Smooth muscle cell (in vitro differentiated cells): ENCODE measurements around the gene RNF115. TPM values are rescaled to one million over a fixed set of nuclear protein-coding genes. Genes with fewer than 3 reads are reported as not detected.

ENCODE experiments used
- DNase-seq: peaks from one replicate; lab custom pipeline; 2025; ENCODE audit not compliant: unreplicated experiment; lab: John Stamatoyannopoulos, UW
- H2AFZ ChIP-seq: fragments of 200-600 bp; sonication (generic); 2 replicates; pipeline ENCODE4 v1.6.0; 2016; ENCODE audit warnings: antibody characterized with exemption, low read depth, mild to moderate bottlenecking
- H3F3A ChIP-seq: fragments of 200-600 bp; sonication (generic); 2 replicates; pipeline ENCODE4 v1.6.0; 2017; ENCODE audit warnings: antibody characterized with exemption, low read depth
- H3K27ac ChIP-seq: fragments of 200-600 bp; sonication (generic); 2 replicates; pipeline ENCODE4 v1.5.1; 2016; ENCODE audit warnings: low read depth, mild to moderate bottlenecking
- H3K27me3 ChIP-seq: fragments of 200-600 bp; sonication (generic); 2 replicates; pipeline ENCODE4 v1.6.1; 2016; ENCODE audit warnings: low read depth, mild to moderate bottlenecking
- H3K36me3 ChIP-seq: fragments of 200-600 bp; sonication (generic); 2 replicates; pipeline ENCODE4 v1.5.1; 2016; ENCODE audit warnings: low read depth
- H3K4me1 ChIP-seq: fragments of 200-600 bp; sonication (generic); 2 replicates; pipeline ENCODE4 v1.5.1; 2016; ENCODE audit warnings: low read depth
- H3K4me2 ChIP-seq: fragments of 200-600 bp; sonication (generic); 2 replicates; pipeline ENCODE4 v1.6.0; 2016; ENCODE audit warnings: mild to moderate bottlenecking
- H3K4me3 ChIP-seq: fragments of 200-600 bp; sonication (generic); 2 replicates; pipeline ENCODE4 v1.5.1; 2016; ENCODE audit warnings: mild to moderate bottlenecking
- H3K79me2 ChIP-seq: fragments of 200-600 bp; sonication (generic); 2 replicates; pipeline ENCODE4 v1.6.0; 2016; ENCODE audit warnings: low read depth, mild to moderate bottlenecking
- H3K9ac ChIP-seq: fragments of 200-600 bp; sonication (generic); 2 replicates; pipeline ENCODE4 v1.6.0; 2016; ENCODE audit warnings: low read depth
- H3K9me3 ChIP-seq: fragments of 200-600 bp; sonication (generic); replicated peaks from 2 replicates; pipeline ENCODE4 v1.5.1; 2016; ENCODE audit warnings: low read depth
- H4K20me1 ChIP-seq: fragments of 200-600 bp; sonication (generic); 2 replicates; pipeline ENCODE4 v1.6.0; 2016; ENCODE audit warnings: low read depth
- CTCF ChIP-seq: fragments of 200-600 bp; sonication (generic); IDR thresholded peaks from 2 replicates; pipeline ENCODE4 v1.5.1; 2017; ENCODE audit warnings: borderline replicate concordance, mild to moderate bottlenecking, antibody characterized with exemption; ENCODE audit not compliant: insufficient read depth, poor library complexity, severe bottlenecking
- WGBS: methylation state at CpG from one replicate; pipeline ENCODE4 v1.1.7; 2016; ENCODE audit warnings: low lambda C conversion rate; 5-methylcytosine and 5-hydroxymethylcytosine counted together
- polyA plus RNA-seq: library from polyadenylated mRNA; unstranded; fragments of >200 nt; fragmentation: Nextera tagmentation; extraction: Ambion mirVana; gene quantifications from 2 replicates; pipeline ENCODE4 v1.2.1, GENCODE V29; 2016
- total RNA-seq: library from RNA; depleted of rRNA; stranded (reverse); fragments of >200 nt; gene quantifications from 2 replicates; pipeline ENCODE4 v1.2.3, GENCODE V29; 2014

Gene RNF115
- total and polyA plus RNA-seq, 2 experiments from 2014 or later, result 4.2 to 9.2 TPM

- TF ChIP-seq CTCF, result no peak
- no peak for DNase-seq
- 100% methylated on average over 1 of the region's 1 CpG for WGBS
Measured at GRCh38 chr1:145758116-145758515, 65.8 kb downstream of the RNF115 start.

GRCh38 chr1:145757420-145757819, 66.5 kb downstream of the RNF115 start:
- no peak for TF ChIP-seq CTCF
- no peak overlapping the region for H2AFZ ChIP-seq
- H3K9me3 ChIP-seq, result no peaks in the 10 kb centered on the region
- WGBS, result 98% methylated on average over 2 of the region's 2 CpGs
- peaks cover 10% of the 10 kb centered on the region for H3K36me3 ChIP-seq
- H3K4me3 ChIP-seq, result no peak overlapping the region
- H3K27ac ChIP-seq, result no peak overlapping the region
- H3K4me2 ChIP-seq, result no peak overlapping the region
- no peak overlapping the region for H3K9ac ChIP-seq
- DNase-seq, result no peak
- H3K79me2 ChIP-seq, result no peaks in the 10 kb centered on the region
- no peaks in the 10 kb centered on the region for H3K4me1 ChIP-seq
- no peaks in the 10 kb centered on the region for H3K27me3 ChIP-seq
- H3F3A ChIP-seq, result peaks cover 3% of the 10 kb centered on the region
- H4K20me1 ChIP-seq, result no peaks in the 10 kb centered on the region

More at GRCh38 chr1:145758116-145758515, 65.8 kb downstream of the RNF115 start:
- no peaks in the 10 kb centered on the region for H4K20me1 ChIP-seq
- no peaks in the 10 kb centered on the region for H3K79me2 ChIP-seq
- no peak overlapping the region for H3K4me2 ChIP-seq
- no peak overlapping the region for H3K4me3 ChIP-seq
- no peak overlapping the region for H2AFZ ChIP-seq
- H3F3A ChIP-seq, result peaks cover 3% of the 10 kb centered on the region
- H3K36me3 ChIP-seq, result peaks cover 10% of the 10 kb centered on the region
- no peak overlapping the region for H3K9ac ChIP-seq
- H3K4me1 ChIP-seq, result no peaks in the 10 kb centered on the region
- no peak overlapping the region for H3K27ac ChIP-seq
- H3K27me3 ChIP-seq, result no peaks in the 10 kb centered on the region
- H3K9me3 ChIP-seq, result no peaks in the 10 kb centered on the region

GRCh38 chr1:145751491-145752037, 72.3 kb downstream of the RNF115 start:
- Histone ChIP-seq H3F3A (peaks cover 14% of the 10 kb centered on the region), H3K4me3 (no peak overlapping the region), H4K20me1 (no peaks in the 10 kb centered on the region), H3K9me3 (no peaks in the 10 kb centered on the region), H3K4me2 (peak overlapping the region; percentile 59), H3K4me1 (peaks cover 6% of the 10 kb centered on the region), H3K27me3 (no peaks in the 10 kb centered on the region), H3K27ac (peak overlapping the region; percentile 91), H3K36me3 (peaks cover 5% of the 10 kb centered on the region), H3K79me2 (no peaks in the 10 kb centered on the region), H3K9ac (peak overlapping the region; percentile 62), H2AFZ (no peak overlapping the region)
- TF ChIP-seq CTCF, result no peak
- WGBS, result 35% methylated on average over 5 of the region's 5 CpGs
- no peak for DNase-seq

GRCh38 chr1:145750426-145750825, 73.5 kb downstream of the RNF115 start:
- no peaks in the 10 kb centered on the region for H3K79me2 ChIP-seq
- H3K27me3 ChIP-seq, result no peaks in the 10 kb centered on the region
- no peak overlapping the region for H3K4me2 ChIP-seq
- H2AFZ ChIP-seq, result no peak overlapping the region
- no peak overlapping the region for H3K4me3 ChIP-seq
- H3K4me1 ChIP-seq, result peaks cover 6% of the 10 kb centered on the region
- no peak overlapping the region for H3K9ac ChIP-seq
- no peak for DNase-seq
- peaks cover 9% of the 10 kb centered on the region for H3K36me3 ChIP-seq
- 72% methylated on average over 5 of the region's 5 CpGs for WGBS
- H3K9me3 ChIP-seq, result no peaks in the 10 kb centered on the region
- no peak for TF ChIP-seq CTCF
- H3K27ac ChIP-seq, result peak overlapping the region; percentile 91
- H4K20me1 ChIP-seq, result no peaks in the 10 kb centered on the region
- H3F3A ChIP-seq, result peaks cover 14% of the 10 kb centered on the region
